Activated CD4-positive, alpha-beta T cell treated with anti-CD3 and anti-CD28 coated beads for 24 hours (primary cell): Measurements from ENCODE around the gene NIPSNAP2.
"Not testable (repeated sequence)": the region's sequence is repeated elsewhere in the genome, so short reads cannot be mapped to it uniquely, and the experiment has no call there.

ENCODE experiments used
- DNase-seq, 2 donors: peaks; one replicate each; pipeline ENCODE4 v3.0.0-alpha.2; 2020; ENCODE audit warnings: low read depth in 2 of 2

Gene NIPSNAP2

GRCh38 chr7:55975988-55976633, 11.7 kb downstream of the NIPSNAP2 start:
- no peak for DNase-seq

- no peak for DNase-seq
Measured at GRCh38 chr7:55977831-55978230, 13.4 kb downstream of the NIPSNAP2 start.

- DNase-seq: no peak
Measured at GRCh38 chr7:55980266-55980665, 15.9 kb downstream of the NIPSNAP2 start.

GRCh38 chr7:55983537-55983936, 19.2 kb downstream of the NIPSNAP2 start:
- DNase-seq: no peak

- no peak for DNase-seq
Measured at GRCh38 chr7:55992346-55992745, 28.0 kb downstream of the NIPSNAP2 start.

- DNase-seq: no peak
Measured at GRCh38 chr7:55996856-55997500, 32.6 kb downstream of the NIPSNAP2 start.

GRCh38 chr7:56003749-56004148, 39.4 kb downstream of the NIPSNAP2 start:
- no peak for DNase-seq

- DNase-seq: no peak
Measured at GRCh38 chr7:56007167-56007652, 42.8 kb downstream of the NIPSNAP2 start.

- no peak for DNase-seq
Measured at GRCh38 chr7:56007891-56008290, 43.5 kb downstream of the NIPSNAP2 start.

GRCh38 chr7:56009695-56010094, 45.3 kb downstream of the NIPSNAP2 start:
- DNase-seq: no peak

GRCh38 chr7:56017015-56017414, 52.6 kb downstream of the NIPSNAP2 start:
- not testable (repeated sequence) for DNase-seq

GRCh38 chr7:56019501-56019900, 55.1 kb downstream of the NIPSNAP2 start:
- no peak for DNase-seq

- no peak for DNase-seq
Measured at GRCh38 chr7:56023500-56023899, 59.1 kb downstream of the NIPSNAP2 start.

GRCh38 chr7:56026538-56026937, 62.2 kb downstream of the NIPSNAP2 start:
- no peak for DNase-seq

GRCh38 chr7:56028942-56029630, 64.7 kb downstream of the NIPSNAP2 start:
- no peak for DNase-seq

GRCh38 chr7:56030340-56030739, 66.0 kb downstream of the NIPSNAP2 start:
- no peak for DNase-seq

GRCh38 chr7:56031556-56031955, 67.2 kb downstream of the NIPSNAP2 start:
- DNase-seq: not testable (repeated sequence)

- DNase-seq: not testable (repeated sequence)
Measured at GRCh38 chr7:56032578-56032977, 68.2 kb downstream of the NIPSNAP2 start.

- peak; percentile 46 to 53 for DNase-seq
Measured at GRCh38 chr7:56033671-56034432, 69.5 kb downstream of the NIPSNAP2 start.

GRCh38 chr7:56040730-56041129, 76.3 kb downstream of the NIPSNAP2 start:
- no peak for DNase-seq

GRCh38 chr7:56045758-56046157, 81.4 kb downstream of the NIPSNAP2 start:
- not testable (repeated sequence) for DNase-seq
